Measurements from ENCODE around the gene FCMR. TPM values are rescaled to one million over a fixed set of nuclear protein-coding genes. Genes with fewer than 3 reads are reported as not detected.

The FCMR gene
- total and polyA plus RNA-seq, 8 donors = 3.3 to 6.7 (median 4.8) TPM; not detected in 2

DNA sequence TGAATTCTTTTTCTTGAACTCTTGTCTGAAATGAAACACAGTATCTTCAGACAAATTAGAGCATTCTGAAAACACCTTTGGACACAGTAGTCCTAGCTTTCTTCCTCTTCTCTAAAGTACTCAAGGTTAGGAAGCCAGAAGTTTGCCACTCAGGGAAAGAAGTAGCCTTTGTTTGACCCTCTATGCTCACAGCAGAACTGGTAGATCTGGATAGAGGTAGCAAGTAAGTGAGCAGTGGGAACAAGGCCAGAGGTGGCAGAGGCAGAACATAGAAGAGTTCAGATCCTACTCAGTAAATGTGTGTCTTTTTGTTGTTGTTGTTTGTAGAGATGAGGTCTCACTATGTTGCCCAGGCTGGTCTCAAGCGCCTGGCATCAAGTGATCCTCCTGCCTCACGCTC is 31.9 kb upstream of the FCMR start:
- 51 to 81% (median 75%) methylated on average over 1 to 2 of the region's 2 CpGs for WGBS, 5 donors
- DNase-seq = peak; percentile 66 to 75
- peak overlapping the region; percentile 55 to 87 (median 62) for H3K27ac ChIP-seq

DNA sequence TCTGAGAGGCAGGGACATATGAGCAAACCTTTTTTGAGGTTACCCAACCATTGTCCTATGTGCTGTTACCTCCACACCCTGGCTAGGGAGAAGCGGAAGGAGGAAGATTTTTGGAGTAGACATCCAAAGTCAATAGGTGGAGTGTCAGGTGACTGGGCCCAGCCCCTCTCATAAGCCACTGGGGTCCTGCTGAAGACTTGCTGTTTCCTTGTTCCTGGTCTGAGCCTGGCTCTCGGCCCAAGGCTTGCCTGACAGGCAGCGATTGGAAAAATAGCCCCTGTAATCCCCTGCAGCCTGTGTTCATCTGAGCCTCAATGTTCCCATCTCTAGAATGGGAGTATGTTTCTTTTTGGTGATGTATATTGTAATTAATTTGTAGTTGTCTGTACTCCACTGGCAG is 31.4 kb upstream of the FCMR start:
- Histone ChIP-seq H3K4me3 (no peak overlapping the region), H3K36me3 (no peaks in the 10 kb centered on the region), H3K9me3 (no peaks in the 10 kb centered on the region), H3K27ac (peak overlapping the region; percentile 21 to 87 (median 62)), H3K4me1 (peaks cover 36 to 53% (median 47%) of the 10 kb centered on the region in 4 donors), H3K27me3 (no peaks in the 10 kb centered on the region)
- intact Hi-C loops (cut with DNase I; ENCODE audit: low total_unique reads) = no loop called here
- peak; percentile 54 to 77 for DNase-seq
- TF ChIP-seq POLR2AphosphoS5 (IDR thresholded peaks at IDR 0.05) = peak in 2 of 3 donors; percentile 70 to 87
- TF ChIP-seq POLR2A (IDR thresholded peaks at IDR 0.05) = no peak
- 35 to 61% (median 46%) methylated on average over 2 to 3 of the region's 3 CpGs for WGBS, 5 donors

More for the DNA sequence above, 31.9 kb upstream of the FCMR start:
- H3K36me3 ChIP-seq = no peaks in the 10 kb centered on the region
- intact Hi-C loops (cut with DNase I; ENCODE audit: low total_unique reads) = no loop called here
- no peak overlapping the region for H3K4me3 ChIP-seq
- no peak for TF ChIP-seq POLR2A (IDR thresholded peaks at IDR 0.05)
- TF ChIP-seq, protein P1, sequence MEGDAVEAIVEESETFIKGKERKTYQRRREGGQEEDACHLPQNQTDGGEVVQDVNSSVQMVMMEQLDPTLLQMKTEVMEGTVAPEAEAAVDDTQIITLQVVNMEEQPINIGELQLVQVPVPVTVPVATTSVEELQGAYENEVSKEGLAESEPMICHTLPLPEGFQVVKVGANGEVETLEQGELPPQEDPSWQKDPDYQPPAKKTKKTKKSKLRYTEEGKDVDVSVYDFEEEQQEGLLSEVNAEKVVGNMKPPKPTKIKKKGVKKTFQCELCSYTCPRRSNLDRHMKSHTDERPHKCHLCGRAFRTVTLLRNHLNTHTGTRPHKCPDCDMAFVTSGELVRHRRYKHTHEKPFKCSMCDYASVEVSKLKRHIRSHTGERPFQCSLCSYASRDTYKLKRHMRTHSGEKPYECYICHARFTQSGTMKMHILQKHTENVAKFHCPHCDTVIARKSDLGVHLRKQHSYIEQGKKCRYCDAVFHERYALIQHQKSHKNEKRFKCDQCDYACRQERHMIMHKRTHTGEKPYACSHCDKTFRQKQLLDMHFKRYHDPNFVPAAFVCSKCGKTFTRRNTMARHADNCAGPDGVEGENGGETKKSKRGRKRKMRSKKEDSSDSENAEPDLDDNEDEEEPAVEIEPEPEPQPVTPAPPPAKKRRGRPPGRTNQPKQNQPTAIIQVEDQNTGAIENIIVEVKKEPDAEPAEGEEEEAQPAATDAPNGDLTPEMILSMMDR (IDR thresholded peaks at IDR 0.05) = no peak
- TF ChIP-seq EP300 (IDR thresholded peaks at IDR 0.05) = no peak
- TF ChIP-seq POLR2AphosphoS5 (IDR thresholded peaks at IDR 0.05) = no peak
- no peaks in the 10 kb centered on the region for H3K9me3 ChIP-seq
- peaks cover 36 to 53% (median 47%) of the 10 kb centered on the region in 4 donors for H3K4me1 ChIP-seq
- H3K27me3 ChIP-seq = no peaks in the 10 kb centered on the region

DNA sequence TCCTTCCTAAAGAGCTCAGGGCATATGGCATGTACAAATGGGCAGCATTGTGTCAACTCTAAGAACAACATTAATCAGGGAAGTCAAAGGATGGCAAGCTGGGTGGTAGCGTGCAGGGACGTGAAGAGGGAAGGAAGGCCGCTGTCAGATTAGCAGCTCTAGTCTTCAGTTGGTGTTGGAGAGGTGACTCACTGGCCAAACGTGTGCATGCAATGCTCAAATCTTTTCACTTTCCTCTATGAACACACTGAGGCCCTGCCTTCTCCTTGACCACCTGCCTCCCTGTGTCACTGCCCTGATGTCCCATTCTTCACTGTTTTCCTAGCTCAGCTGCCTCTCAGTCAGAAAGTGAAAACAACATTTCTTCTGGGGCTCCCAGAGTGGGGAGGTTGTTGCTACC is 30.4 kb upstream of the FCMR start:
- TF ChIP-seq, protein P1 (IDR thresholded peaks at IDR 0.05) = no peak
- peak in 2 of 3 donors; percentile 38 to 52 for TF ChIP-seq POLR2AphosphoS5 (IDR thresholded peaks at IDR 0.05)
- DNase-seq = peak; percentile 43 to 65
- Histone ChIP-seq H3K4me1 (peaks cover 36 to 58% (median 47%) of the 10 kb centered on the region in 4 donors), H3K36me3 (no peaks in the 10 kb centered on the region), H3K27me3 (no peaks in the 10 kb centered on the region), H3K9me3 (no peaks in the 10 kb centered on the region), H3K4me3 (no peak overlapping the region), H3K27ac (peak overlapping the region; percentile 2 to 87 (median 62))
- intact Hi-C loops (cut with DNase I; ENCODE audit: low total_unique reads) = no loop called here
- WGBS, 5 donors = 26 to 42% (median 37%) methylated on average over 4 of the region's 4 CpGs

DNA sequence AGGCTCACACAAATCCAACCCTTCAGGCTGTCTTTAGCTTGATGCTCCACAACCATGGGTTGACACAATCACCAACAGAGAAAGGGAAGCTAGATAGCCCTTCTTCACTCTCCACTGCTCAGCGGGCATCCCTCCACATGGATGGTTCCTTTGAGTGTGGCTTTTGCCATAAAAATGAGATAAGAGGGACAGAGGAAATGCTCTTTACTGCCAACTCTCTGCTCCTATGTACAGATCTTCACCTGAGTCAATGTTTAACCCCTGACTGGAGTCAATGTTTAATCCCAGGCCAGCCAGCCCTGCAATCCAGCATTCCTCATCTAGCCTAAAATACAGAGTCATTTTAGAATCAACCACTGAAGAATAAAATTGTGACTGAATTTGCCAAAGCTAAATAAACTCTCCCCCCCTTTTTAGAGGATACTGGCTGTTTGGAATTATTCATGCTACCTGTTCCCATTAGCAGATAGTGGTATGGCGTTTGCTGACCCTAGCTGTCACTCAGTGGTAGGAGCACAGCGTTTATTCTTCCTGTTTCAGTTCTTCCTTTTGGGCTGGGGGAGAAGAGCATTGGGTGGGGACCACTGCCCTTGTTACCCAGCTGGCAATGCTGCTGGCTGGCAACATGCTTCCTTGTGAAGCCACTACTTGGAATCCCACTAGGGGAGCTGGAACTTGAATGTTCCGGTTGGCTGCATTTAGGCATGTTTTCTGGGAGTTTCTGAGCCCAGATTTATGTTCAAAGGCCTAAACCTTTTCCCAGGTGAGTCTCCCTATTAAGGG is 29.8 kb upstream of the FCMR start:
- intact Hi-C loops (cut with DNase I; ENCODE audit: low total_unique reads) = no loop called here
- 43 to 73% (median 49%) methylated on average over 4 of the region's 4 CpGs for WGBS, 5 donors
- H3K27me3 ChIP-seq = no peaks in the 10 kb centered on the region
- no peaks in the 10 kb centered on the region for H3K9me3 ChIP-seq
- H3K36me3 ChIP-seq = no peaks in the 10 kb centered on the region
- no peak overlapping the region for H3K4me3 ChIP-seq
- H3K4me1 ChIP-seq = peaks cover 33 to 65% (median 47%) of the 10 kb centered on the region in 4 donors
- DNase-seq = peak in 1 of 2 donors; percentile 60
- TF ChIP-seq, protein P1 (IDR thresholded peaks at IDR 0.05) = no peak
- TF ChIP-seq POLR2AphosphoS5 (IDR thresholded peaks at IDR 0.05) (peak in 1 of 3 donors; percentile 13), POLR2A (IDR thresholded peaks at IDR 0.05) (no peak)
- H3K27ac ChIP-seq = peak overlapping the region in 4 of 5 donors; percentile 2 to 87 (median 72)

DNA sequence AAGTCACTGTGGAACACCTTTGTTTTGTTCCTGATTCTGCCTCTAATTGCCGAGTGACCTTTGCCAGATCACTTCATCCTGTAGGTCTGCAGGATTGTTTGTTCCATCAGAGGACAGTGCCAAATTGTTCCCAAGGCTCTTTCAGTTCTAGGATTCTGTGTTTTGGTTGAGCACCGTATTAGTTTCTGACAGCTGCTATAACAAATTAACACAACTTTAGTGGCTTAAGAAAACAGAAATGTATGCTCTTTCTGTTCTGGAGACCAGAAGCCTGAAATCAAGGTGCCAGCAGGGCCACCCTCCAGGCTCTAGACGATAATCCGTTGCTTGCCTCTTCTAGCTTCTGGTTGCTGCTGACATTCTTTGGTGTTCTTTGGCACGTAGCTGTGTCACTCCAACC is 27.9 kb upstream of the FCMR start:
- TF ChIP-seq EP300 (IDR thresholded peaks at IDR 0.05) = no peak
- TF ChIP-seq POLR2AphosphoS5 (IDR thresholded peaks at IDR 0.05) = no peak
- TF ChIP-seq POLR2A (IDR thresholded peaks at IDR 0.05) = no peak
- TF ChIP-seq, protein P1 (IDR thresholded peaks at IDR 0.05) = no peak
- no peak for DNase-seq
- Histone ChIP-seq H3K4me3 (no peak overlapping the region), H3K4me1 (peaks cover 25 to 48% (median 32%) of the 10 kb centered on the region in 4 donors), H3K27me3 (no peaks in the 10 kb centered on the region), H3K9me3 (no peaks in the 10 kb centered on the region), H3K27ac (no peak overlapping the region), H3K36me3 (no peaks in the 10 kb centered on the region)
- intact Hi-C loops (cut with DNase I; ENCODE audit: low total_unique reads) = no loop called here
- WGBS, 5 donors = 91 to 93% (median 91%) methylated on average over 5 of the region's 5 CpGs

All from stomach (tissue), 9 donors.